Thoracic aorta (tissue), 2 donors: ENCODE results near the gene CD79A. TPM values are rescaled to one million over a fixed set of nuclear protein-coding genes. Genes with fewer than 3 reads are reported as not detected.

Source experiments
- ATAC-seq: fragments of 150-250 bp; one replicate; pipeline ENCODE4 v1.8.0; 2017; ENCODE audit warnings: low read depth; ENCODE audit not compliant: insufficient number of reproducible peaks, low FRiP score
- DNase-seq: peaks from one replicate; pipeline ENCODE4 v3.0.0-alpha.2; 2020; ENCODE audit warnings: low spot score
- H3K27ac ChIP-seq, 2 donors: fragments of 200-600 bp; sonication (generic); 1 replicate in 1 of 2; 2 replicates in 1 of 2; pipeline ENCODE4 v1.5.1; 2016; ENCODE audit warnings: mild to moderate bottlenecking in 2 of 2, moderate library complexity in 2 of 2
- H3K27me3 ChIP-seq: fragments of 200-600 bp; sonication (generic); replicated peaks from 2 replicates; pipeline ENCODE4 v1.6.0; 2016; ENCODE audit warnings: mild to moderate bottlenecking; ENCODE audit not compliant: insufficient read depth
- H3K36me3 ChIP-seq: fragments of 200-600 bp; sonication (generic); one replicate; pipeline ENCODE4 v1.5.1; 2016
- H3K4me1 ChIP-seq, 2 donors: fragments of 200-600 bp; sonication (generic); 1 replicate in 1 of 2; 2 replicates in 1 of 2; pipeline versions ENCODE4 v1.5.1 to v1.6.0; 2016; ENCODE audit warnings: low read depth in 2 of 2, mild to moderate bottlenecking in 1 of 2; ENCODE audit not compliant: control insufficient read depth in 1 of 2
- H3K4me3 ChIP-seq: fragments of 200-600 bp; sonication (generic); 2 replicates; pipeline ENCODE4 v1.5.1; 2016; ENCODE audit warnings: mild to moderate bottlenecking
- H3K9me3 ChIP-seq: fragments of 200-600 bp; sonication (generic); 2 replicates; pipeline ENCODE4 v1.5.1; 2016
- CTCF ChIP-seq: fragments of 200-600 bp; sonication (generic); IDR thresholded peaks from one replicate; pipeline ENCODE4 v1.5.1; 2019; ENCODE audit warnings: antibody characterized with exemption
- total RNA-seq, 2 donors: library from RNA; depleted of rRNA; stranded (reverse); fragments of >200 nt; gene quantifications; one replicate each; pipeline versions ENCODE4 v1.1.0 to v1.2.3, GENCODE V29; 2016

The CD79A gene
- total RNA-seq, 2 donors from 2014 or later, result not detected

GRCh38 chr19:41918095-41918494 is 41.0 kb downstream of the CD79A start:
- DNase-seq, result no peak
- Histone ChIP-seq H3K27ac (no peak overlapping the region), H3K27me3 (peaks cover 21% of the 10 kb centered on the region), H3K9me3 (no peaks in the 10 kb centered on the region), H3K36me3 (no peaks in the 10 kb centered on the region), H3K4me3 (no peak overlapping the region), H3K4me1 (no peaks in the 10 kb centered on the region)
- ATAC-seq, result no peak
- TF ChIP-seq CTCF, result no peak

GRCh38 chr19:41918653-41919244 is 41.7 kb downstream of the CD79A start:
- Histone ChIP-seq H3K27ac (no peak overlapping the region), H3K36me3 (no peaks in the 10 kb centered on the region), H3K4me3 (no peak overlapping the region), H3K4me1 (no peaks in the 10 kb centered on the region), H3K9me3 (no peaks in the 10 kb centered on the region), H3K27me3 (peaks cover 20% of the 10 kb centered on the region)
- no peak for TF ChIP-seq CTCF
- ATAC-seq (no peak), DNase-seq (no peak)

GRCh38 chr19:41919948-41920712 is 43.1 kb downstream of the CD79A start:
- no peak overlapping the region for H3K27ac ChIP-seq
- no peaks in the 10 kb centered on the region for H3K4me1 ChIP-seq
- H3K4me3 ChIP-seq, result no peak overlapping the region
- H3K27me3 ChIP-seq, result peaks cover 14% of the 10 kb centered on the region
- no peaks in the 10 kb centered on the region for H3K9me3 ChIP-seq
- DNase-seq, result no peak
- no peak for TF ChIP-seq CTCF
- no peaks in the 10 kb centered on the region for H3K36me3 ChIP-seq
- no peak for ATAC-seq

GRCh38 chr19:41920882-41921576 is 44.0 kb downstream of the CD79A start:
- no peaks in the 10 kb centered on the region for H3K9me3 ChIP-seq
- no peak overlapping the region for H3K4me3 ChIP-seq
- no peak for ATAC-seq
- H3K36me3 ChIP-seq, result no peaks in the 10 kb centered on the region
- peaks cover 10% of the 10 kb centered on the region for H3K27me3 ChIP-seq
- no peak for TF ChIP-seq CTCF
- H3K4me1 ChIP-seq, result no peaks in the 10 kb centered on the region
- H3K27ac ChIP-seq, result no peak overlapping the region
- no peak for DNase-seq
